ENCODE measurements around the gene TAF1C.

Gene TAF1C

GRCh38 chr16:84228256-84228838 is 41.5 kb upstream of the TAF1C start:
- no peak for TF ChIP-seq CTCF (conservative IDR thresholded peaks at IDR 0.05)
- TF ChIP-seq ZFX (IDR thresholded peaks at IDR 0.05), result no peak
- H3K27ac ChIP-seq, result no peak overlapping the region

GRCh38 chr16:84227548-84227947 is 40.7 kb upstream of the TAF1C start:
- TF ChIP-seq ZFX (IDR thresholded peaks at IDR 0.05) (no peak), CTCF (conservative IDR thresholded peaks at IDR 0.05) (no peak)
- H3K27ac ChIP-seq, result no peak overlapping the region

GRCh38 chr16:84226026-84226425 is 39.2 kb upstream of the TAF1C start:
- TF ChIP-seq ZFX (IDR thresholded peaks at IDR 0.05) (no peak), CTCF (conservative IDR thresholded peaks at IDR 0.05) (no peak)
- no peak overlapping the region for H3K27ac ChIP-seq

- H3K27ac ChIP-seq, result no peak overlapping the region
- TF ChIP-seq ZFX (IDR thresholded peaks at IDR 0.05), result no peak
- TF ChIP-seq CTCF (conservative IDR thresholded peaks at IDR 0.05), result no peak
Measured at GRCh38 chr16:84225571-84225970, 38.7 kb upstream of the TAF1C start.

GRCh38 chr16:84225126-84225525 is 38.3 kb upstream of the TAF1C start:
- no peak for TF ChIP-seq ZFX (IDR thresholded peaks at IDR 0.05)
- TF ChIP-seq CTCF (conservative IDR thresholded peaks at IDR 0.05), result no peak
- H3K27ac ChIP-seq, result no peak overlapping the region

- TF ChIP-seq CTCF (conservative IDR thresholded peaks at IDR 0.05) (no peak), ZFX (IDR thresholded peaks at IDR 0.05) (no peak)
- H3K27ac ChIP-seq, result no peak overlapping the region
Measured at GRCh38 chr16:84224554-84224953, 37.7 kb upstream of the TAF1C start.

- TF ChIP-seq ZFX (IDR thresholded peaks at IDR 0.05), result no peak
- no peak for TF ChIP-seq CTCF (conservative IDR thresholded peaks at IDR 0.05)
- H3K27ac ChIP-seq, result no peak overlapping the region
Measured at GRCh38 chr16:84223456-84223855, 36.6 kb upstream of the TAF1C start.
